Measurements from ENCODE around the gene SNX27. TPM values are rescaled to one million over a fixed set of nuclear protein-coding genes. Genes with fewer than 3 reads are reported as not detected.

SNX27 gene
- total RNA-seq, 1 experiment from 2014 or later = 42.2 TPM

GRCh38 chr1:151641229-151641628 lies 29.4 kb downstream of the SNX27 start:
- Histone ChIP-seq H4K20me1 (ENCODE audit: insufficient read depth) (no peaks in the 10 kb centered on the region), H3K4me2 (ENCODE audit: low read length) (no peak overlapping the region), H3K4me1 (ENCODE audit: control insufficient read depth in 1 of 2, insufficient read depth in 2 of 2, low read length in 2 of 2) (no peaks in the 10 kb centered on the region; a peak in 1 of 4 replicates), H3K9me2 (ENCODE audit: insufficient read depth) (no peaks in the 10 kb centered on the region), H3K27me3 (ENCODE audit: insufficient read depth, low read length) (no peaks in the 10 kb centered on the region), H3K9ac (ENCODE audit: low read length) (no peak overlapping the region), H3K9me3 (ENCODE audit: control insufficient read depth in 1 of 2, insufficient read depth in 1 of 2, low read depth in 1 of 2, low read length in 2 of 2) (no peaks in the 10 kb centered on the region), H3K27ac (ENCODE audit: low read depth, low read length) (no peak overlapping the region), H3K36me3 (ENCODE audit: control insufficient read depth in 1 of 2, insufficient read depth in 2 of 2, low read length in 2 of 2) (no peaks in the 10 kb centered on the region), H3K79me2 (ENCODE audit: insufficient read depth, low read length) (peaks cover 25% of the 10 kb centered on the region), H3K4me3 (replicated peaks in 1 of 2; ENCODE audit: low read depth in 1 of 2, low read length in 2 of 2) (no peak overlapping the region), H2AFZ (ENCODE audit: low read depth, low read length, poor library complexity, severe bottlenecking) (no peak overlapping the region)
- TF ChIP-seq, protein P1, sequence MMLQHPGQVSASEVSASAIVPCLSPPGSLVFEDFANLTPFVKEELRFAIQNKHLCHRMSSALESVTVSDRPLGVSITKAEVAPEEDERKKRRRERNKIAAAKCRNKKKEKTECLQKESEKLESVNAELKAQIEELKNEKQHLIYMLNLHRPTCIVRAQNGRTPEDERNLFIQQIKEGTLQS (IDR thresholded peaks at IDR 0.05) = no peak
- TF ChIP-seq CBX3 (IDR thresholded peaks at IDR 0.05; ENCODE audit: low read depth) (no peak), MAX (IDR thresholded peaks at IDR 0.05) (no peak), TCF7L2 (IDR thresholded peaks at IDR 0.05; ENCODE audit: borderline replicate concordance, extremely low read depth, insufficient read depth, insufficient read length) (no peak), FOSL1 (IDR thresholded peaks at IDR 0.05; ENCODE audit: low read depth) (no peak), EZH2phosphoT487 (IDR thresholded peaks at IDR 0.05; ENCODE audit: borderline replicate concordance) (no peak), POLR2AphosphoS5 (IDR thresholded peaks at IDR 0.05; ENCODE audit: low read depth, low read length) (no peak), POLR2A (IDR thresholded peaks at IDR 0.05; ENCODE audit: borderline replicate concordance, extremely low read depth, insufficient read depth, insufficient read length) (no peak), SIN3A (IDR thresholded peaks at IDR 0.05; ENCODE audit: low read depth) (no peak), EGR1 (IDR thresholded peaks at IDR 0.05; ENCODE audit: low read depth) (no peak), JUND (IDR thresholded peaks at IDR 0.05) (no peak), YY1 (IDR thresholded peaks at IDR 0.05; ENCODE audit: extremely low read depth, insufficient replicate concordance, low read depth, low read length) (no peak), REST (IDR thresholded peaks at IDR 0.05; ENCODE audit: low read depth) (no peak), EZH2 (IDR thresholded peaks at IDR 0.05) (no peak), RAD21 (IDR thresholded peaks at IDR 0.05; ENCODE audit: low read depth) (no peak), SRF (IDR thresholded peaks at IDR 0.05; ENCODE audit: low read depth) (no peak), ZFX (IDR thresholded peaks at IDR 0.05) (no peak), ELF1 (IDR thresholded peaks at IDR 0.05; ENCODE audit: borderline replicate concordance, low read depth) (no peak), ZNF274 (IDR thresholded peaks at IDR 0.05; ENCODE audit: low read depth, low read length) (no peak)
- TF ChIP-seq, protein P2, sequence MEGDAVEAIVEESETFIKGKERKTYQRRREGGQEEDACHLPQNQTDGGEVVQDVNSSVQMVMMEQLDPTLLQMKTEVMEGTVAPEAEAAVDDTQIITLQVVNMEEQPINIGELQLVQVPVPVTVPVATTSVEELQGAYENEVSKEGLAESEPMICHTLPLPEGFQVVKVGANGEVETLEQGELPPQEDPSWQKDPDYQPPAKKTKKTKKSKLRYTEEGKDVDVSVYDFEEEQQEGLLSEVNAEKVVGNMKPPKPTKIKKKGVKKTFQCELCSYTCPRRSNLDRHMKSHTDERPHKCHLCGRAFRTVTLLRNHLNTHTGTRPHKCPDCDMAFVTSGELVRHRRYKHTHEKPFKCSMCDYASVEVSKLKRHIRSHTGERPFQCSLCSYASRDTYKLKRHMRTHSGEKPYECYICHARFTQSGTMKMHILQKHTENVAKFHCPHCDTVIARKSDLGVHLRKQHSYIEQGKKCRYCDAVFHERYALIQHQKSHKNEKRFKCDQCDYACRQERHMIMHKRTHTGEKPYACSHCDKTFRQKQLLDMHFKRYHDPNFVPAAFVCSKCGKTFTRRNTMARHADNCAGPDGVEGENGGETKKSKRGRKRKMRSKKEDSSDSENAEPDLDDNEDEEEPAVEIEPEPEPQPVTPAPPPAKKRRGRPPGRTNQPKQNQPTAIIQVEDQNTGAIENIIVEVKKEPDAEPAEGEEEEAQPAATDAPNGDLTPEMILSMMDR (IDR thresholded peaks at IDR 0.05 in 2 of 3, conservative IDR thresholded peaks at IDR 0.05 in 1 of 3; ENCODE audit: borderline replicate concordance in 1 of 3, insufficient read depth in 1 of 3, low read depth in 2 of 3, low read length in 2 of 3) = no peak
- no peak for ATAC-seq
- intact Hi-C loops (cut with micrococcal nuclease) = no loop called here
- POLR2A ChIA-PET = no interaction called here
- BruUV-seq (replicated peaks) = no TSS peak
- no peak for DNase-seq (ENCODE audit: low read depth, low spot score)
- RAD21 ChIA-PET (ENCODE audit: low non-redundant PET in 1 of 2, low total read pairs in 2 of 2, uncharacterized antibody in 2 of 2, unreplicated experiment in 2 of 2) = no interaction called here
- CTCF ChIA-PET = no interaction called here

Measured in HCT116 (cell line).